Measurements from ENCODE around the gene SSC5D.

DNA sequence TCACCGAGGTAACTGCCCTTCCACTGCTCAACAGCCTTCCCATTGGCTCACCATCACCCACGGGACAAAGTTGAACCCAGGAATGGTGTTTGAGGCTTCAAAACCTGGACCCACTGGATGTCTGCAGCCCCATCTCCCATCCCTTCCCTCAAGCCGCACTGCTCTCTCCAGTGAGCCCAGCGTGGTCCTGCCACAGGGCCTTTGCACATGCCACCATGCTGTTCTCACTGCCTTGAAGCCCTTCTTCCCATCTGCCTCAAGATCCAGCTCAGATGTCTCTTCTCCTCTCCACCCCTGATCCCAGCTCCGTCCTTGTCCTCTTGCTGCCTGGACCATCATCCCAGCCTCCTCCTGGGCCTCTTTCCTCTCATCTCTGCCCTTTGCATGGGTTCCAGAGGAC is 49.2 kb upstream of the SSC5D start:
- TF ChIP-seq RAD21 (IDR thresholded peaks at IDR 0.05; ENCODE audit: low read length), result no peak
- TF ChIP-seq, protein P1, sequence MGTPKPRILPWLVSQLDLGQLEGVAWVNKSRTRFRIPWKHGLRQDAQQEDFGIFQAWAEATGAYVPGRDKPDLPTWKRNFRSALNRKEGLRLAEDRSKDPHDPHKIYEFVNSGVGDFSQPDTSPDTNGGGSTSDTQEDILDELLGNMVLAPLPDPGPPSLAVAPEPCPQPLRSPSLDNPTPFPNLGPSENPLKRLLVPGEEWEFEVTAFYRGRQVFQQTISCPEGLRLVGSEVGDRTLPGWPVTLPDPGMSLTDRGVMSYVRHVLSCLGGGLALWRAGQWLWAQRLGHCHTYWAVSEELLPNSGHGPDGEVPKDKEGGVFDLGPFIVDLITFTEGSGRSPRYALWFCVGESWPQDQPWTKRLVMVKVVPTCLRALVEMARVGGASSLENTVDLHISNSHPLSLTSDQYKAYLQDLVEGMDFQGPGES (IDR thresholded peaks at IDR 0.05; ENCODE audit: low read depth, low read length), result no peak
- TF ChIP-seq, protein P2, sequence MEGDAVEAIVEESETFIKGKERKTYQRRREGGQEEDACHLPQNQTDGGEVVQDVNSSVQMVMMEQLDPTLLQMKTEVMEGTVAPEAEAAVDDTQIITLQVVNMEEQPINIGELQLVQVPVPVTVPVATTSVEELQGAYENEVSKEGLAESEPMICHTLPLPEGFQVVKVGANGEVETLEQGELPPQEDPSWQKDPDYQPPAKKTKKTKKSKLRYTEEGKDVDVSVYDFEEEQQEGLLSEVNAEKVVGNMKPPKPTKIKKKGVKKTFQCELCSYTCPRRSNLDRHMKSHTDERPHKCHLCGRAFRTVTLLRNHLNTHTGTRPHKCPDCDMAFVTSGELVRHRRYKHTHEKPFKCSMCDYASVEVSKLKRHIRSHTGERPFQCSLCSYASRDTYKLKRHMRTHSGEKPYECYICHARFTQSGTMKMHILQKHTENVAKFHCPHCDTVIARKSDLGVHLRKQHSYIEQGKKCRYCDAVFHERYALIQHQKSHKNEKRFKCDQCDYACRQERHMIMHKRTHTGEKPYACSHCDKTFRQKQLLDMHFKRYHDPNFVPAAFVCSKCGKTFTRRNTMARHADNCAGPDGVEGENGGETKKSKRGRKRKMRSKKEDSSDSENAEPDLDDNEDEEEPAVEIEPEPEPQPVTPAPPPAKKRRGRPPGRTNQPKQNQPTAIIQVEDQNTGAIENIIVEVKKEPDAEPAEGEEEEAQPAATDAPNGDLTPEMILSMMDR (IDR thresholded peaks at IDR 0.05), result no peak
- TF ChIP-seq, protein P3, sequence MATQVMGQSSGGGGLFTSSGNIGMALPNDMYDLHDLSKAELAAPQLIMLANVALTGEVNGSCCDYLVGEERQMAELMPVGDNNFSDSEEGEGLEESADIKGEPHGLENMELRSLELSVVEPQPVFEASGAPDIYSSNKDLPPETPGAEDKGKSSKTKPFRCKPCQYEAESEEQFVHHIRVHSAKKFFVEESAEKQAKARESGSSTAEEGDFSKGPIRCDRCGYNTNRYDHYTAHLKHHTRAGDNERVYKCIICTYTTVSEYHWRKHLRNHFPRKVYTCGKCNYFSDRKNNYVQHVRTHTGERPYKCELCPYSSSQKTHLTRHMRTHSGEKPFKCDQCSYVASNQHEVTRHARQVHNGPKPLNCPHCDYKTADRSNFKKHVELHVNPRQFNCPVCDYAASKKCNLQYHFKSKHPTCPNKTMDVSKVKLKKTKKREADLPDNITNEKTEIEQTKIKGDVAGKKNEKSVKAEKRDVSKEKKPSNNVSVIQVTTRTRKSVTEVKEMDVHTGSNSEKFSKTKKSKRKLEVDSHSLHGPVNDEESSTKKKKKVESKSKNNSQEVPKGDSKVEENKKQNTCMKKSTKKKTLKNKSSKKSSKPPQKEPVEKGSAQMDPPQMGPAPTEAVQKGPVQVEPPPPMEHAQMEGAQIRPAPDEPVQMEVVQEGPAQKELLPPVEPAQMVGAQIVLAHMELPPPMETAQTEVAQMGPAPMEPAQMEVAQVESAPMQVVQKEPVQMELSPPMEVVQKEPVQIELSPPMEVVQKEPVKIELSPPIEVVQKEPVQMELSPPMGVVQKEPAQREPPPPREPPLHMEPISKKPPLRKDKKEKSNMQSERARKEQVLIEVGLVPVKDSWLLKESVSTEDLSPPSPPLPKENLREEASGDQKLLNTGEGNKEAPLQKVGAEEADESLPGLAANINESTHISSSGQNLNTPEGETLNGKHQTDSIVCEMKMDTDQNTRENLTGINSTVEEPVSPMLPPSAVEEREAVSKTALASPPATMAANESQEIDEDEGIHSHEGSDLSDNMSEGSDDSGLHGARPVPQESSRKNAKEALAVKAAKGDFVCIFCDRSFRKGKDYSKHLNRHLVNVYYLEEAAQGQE (IDR thresholded peaks at IDR 0.05; ENCODE audit: low read depth, low read length), result no peak
- no peak for TF ChIP-seq RFX5 (IDR thresholded peaks at IDR 0.05; ENCODE audit: low read length)
- no peak for TF ChIP-seq TAF1 (IDR thresholded peaks at IDR 0.05; ENCODE audit: borderline replicate concordance, low read depth, low read length)
- no peak for TF ChIP-seq GABPA (IDR thresholded peaks at IDR 0.05; ENCODE audit: low read depth)
- no peak for TF ChIP-seq SMC3 (IDR thresholded peaks at IDR 0.05; ENCODE audit: low read depth, low read length)
- TF ChIP-seq, protein P4, sequence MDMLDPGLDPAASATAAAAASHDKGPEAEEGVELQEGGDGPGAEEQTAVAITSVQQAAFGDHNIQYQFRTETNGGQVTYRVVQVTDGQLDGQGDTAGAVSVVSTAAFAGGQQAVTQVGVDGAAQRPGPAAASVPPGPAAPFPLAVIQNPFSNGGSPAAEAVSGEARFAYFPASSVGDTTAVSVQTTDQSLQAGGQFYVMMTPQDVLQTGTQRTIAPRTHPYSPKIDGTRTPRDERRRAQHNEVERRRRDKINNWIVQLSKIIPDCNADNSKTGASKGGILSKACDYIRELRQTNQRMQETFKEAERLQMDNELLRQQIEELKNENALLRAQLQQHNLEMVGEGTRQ (IDR thresholded peaks at IDR 0.05; ENCODE audit: borderline replicate concordance, low read depth, low read length), result no peak
- TF ChIP-seq, protein P5, sequence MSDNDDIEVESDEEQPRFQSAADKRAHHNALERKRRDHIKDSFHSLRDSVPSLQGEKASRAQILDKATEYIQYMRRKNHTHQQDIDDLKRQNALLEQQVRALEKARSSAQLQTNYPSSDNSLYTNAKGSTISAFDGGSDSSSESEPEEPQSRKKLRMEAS (IDR thresholded peaks at IDR 0.05; ENCODE audit: low read depth), result no peak
